CD4-positive, alpha-beta T cell treated with Interleukin-10 for 1 hour (primary cell): Measurements from ENCODE around the gene TPPP.
"Not testable (repeated sequence)": the region's sequence is repeated elsewhere in the genome, so short reads cannot be mapped to it uniquely, and the experiment has no call there.

Experiments
- DNase-seq: peaks from one replicate; pipeline ENCODE4 v3.0.0-alpha.2; 2020

Gene TPPP

DNA sequence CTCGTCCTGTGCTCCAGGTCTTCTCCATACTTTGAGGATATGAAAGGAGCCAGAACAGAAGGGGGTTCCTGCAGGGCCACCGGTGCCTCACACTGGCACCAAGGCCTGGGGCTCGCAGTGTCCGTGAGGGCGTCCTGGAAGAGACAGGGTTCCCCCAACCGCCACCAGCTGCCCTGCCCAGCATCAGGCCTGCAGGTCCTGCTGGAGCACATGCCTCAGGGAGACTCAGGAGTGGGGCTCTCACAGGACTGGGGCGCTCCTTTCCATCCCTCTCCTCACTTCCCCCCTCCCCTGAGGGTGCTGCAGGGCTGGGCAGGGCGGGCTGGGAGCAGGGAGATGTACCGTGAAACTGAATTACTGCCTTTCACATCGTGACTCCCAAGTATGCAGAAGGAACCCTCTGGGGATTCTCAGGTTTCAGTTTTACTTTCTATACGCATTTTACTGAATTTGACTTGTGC lies 49.3 kb downstream of the TPPP start:
- no peak for DNase-seq

DNA sequence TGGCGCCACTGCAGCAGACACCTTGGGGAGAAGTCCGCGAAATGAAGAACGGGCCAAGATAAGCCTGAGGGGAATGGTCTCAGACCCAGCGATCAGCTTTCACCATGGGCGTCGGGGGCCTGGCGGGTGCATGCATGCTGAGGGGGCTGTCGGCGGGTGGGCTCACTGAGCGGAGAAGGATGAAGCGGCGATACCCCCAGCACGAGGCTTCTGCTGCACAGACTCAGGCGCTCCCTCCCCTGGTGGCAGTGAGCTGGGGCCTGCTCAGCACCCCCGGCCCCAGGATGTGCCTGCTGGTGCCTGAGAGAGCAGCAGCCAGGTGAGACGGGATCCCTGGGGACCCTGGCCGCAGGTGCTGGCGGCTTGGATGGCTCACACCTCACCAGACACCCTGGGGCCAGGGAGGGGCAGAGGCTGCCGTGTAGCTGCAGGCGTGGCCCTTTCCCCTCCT lies 49.8 kb downstream of the TPPP start:
- no peak for DNase-seq

DNA sequence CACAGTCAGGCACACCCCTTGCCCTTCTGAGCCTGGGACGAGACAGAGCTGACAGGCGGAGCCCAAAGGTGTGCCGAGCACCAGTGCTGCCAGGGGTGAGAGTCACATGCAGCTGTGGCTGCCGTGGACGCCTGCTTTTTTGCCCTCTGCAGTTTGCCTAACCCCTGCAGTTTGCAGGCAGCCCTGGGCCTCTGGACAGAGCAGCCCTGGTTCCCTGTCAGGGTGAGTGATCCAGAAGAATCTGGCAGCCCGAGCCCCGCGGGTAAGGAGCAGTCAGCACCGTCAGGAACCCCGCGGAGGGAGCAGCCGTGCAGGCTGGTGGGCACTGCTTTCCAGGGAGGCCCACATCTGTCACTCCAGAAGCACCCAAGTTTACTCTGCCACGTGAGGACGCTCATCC lies 50.7 kb downstream of the TPPP start:
- no peak for DNase-seq

DNA sequence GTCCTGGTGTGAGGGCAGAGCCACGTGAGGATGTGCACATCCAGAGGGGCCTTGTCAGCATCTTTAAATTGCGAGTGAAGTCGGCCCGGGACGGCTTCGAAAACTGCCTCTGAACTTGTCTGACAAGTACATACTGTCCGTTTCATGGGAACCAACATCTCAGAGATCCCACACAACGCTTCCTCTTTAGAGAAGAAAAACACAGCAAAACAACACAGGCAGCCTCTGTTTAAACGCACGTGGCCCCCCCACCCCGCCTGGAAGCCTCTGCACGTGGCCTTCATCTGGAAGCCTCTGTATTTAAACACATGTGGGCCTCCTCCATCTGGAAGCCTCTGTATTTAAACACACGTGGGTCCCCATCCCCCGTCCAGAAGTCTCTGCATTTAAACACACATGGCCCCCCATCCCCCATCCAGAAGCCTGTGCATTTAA lies 51.8 kb downstream of the TPPP start:
- no peak for DNase-seq

DNA sequence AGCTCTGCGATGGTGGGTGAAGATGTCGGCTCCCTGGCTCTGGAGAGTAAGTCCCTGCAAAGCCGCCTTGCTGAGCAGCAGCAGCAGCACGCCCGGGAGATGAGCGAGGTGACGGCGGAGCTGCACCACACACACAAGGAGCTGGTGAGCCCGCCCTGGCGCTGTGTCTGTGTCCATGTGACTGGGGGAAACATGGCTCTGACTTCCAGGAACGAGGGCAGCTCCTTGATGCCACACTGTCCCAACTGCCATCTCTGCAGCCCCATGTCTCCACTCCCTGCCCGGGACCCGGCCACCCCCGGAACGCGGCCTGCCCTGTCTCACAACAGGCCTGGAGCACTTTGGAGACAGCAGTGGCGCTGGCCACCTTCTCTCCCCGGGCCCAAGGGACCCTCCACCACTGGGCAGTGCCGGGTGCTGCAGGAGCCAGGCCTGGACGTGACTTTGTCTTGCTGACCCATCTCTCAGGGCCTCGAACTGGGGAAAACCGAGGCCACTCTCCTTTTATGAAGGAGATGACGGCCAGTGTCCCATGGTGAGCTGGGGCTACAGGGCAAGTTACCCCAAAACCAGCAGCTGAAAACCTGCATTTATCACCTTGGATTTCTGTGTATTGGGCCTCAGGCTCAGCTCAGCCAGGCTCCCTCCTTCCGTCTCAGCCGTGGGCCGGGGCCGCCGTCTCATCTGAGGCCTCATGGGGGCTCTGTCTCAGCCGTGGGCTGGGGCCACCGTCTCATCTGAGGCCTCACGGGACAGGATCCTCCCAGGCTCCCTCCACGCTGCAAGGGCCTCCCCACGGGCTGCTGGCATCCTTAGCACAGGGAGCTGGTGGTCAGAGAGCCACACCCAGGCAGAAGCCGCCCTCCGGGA lies 52.5 kb downstream of the TPPP start:
- DNase-seq: no peak

DNA sequence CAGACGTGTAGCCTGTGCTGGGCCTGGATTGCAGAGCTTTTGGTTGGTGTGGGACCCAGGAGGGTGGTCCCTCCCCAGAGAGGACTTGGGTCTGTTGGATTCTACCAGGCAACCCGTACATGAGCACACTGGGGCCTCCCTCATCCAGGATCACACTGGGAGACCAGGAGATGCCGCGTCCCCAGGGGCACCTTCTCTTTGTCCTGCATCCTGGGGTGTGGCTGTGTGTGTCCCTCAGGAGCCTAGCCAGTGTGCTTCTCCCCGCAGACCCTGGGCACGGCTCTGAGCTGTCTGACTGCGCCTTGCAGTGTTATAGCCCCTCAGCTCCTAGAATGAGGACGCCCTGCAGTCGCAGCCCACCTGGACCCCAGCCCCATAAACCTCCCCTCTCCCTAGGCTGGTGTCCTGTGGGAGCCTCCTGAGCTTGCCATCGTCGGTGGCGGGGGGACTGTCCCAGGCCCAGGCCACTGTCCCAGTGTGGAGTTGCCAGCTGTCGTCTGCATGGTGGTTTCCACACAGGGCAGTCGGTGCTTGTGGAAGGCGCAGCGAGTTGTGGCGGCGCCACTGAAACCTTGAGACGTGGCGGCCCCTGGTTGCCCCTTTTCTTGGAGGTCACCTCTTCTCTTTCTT lies 53.5 kb downstream of the TPPP start:
- no peak for DNase-seq

DNA sequence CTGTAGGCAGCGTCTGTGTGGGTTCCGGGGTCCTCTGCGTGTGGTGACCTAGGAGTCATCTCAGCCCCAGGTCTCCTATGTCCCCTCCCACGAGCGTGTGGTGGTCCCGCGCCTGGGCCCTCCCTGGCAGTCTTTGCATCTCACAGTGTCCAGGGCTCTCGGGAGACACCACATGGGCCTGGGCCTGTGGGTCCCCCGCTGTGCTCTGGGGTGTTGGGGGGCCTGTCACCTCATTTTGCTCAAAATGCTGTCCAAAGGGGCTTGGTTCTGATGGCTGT lies 54.0 kb downstream of the TPPP start:
- no peak for DNase-seq

DNA sequence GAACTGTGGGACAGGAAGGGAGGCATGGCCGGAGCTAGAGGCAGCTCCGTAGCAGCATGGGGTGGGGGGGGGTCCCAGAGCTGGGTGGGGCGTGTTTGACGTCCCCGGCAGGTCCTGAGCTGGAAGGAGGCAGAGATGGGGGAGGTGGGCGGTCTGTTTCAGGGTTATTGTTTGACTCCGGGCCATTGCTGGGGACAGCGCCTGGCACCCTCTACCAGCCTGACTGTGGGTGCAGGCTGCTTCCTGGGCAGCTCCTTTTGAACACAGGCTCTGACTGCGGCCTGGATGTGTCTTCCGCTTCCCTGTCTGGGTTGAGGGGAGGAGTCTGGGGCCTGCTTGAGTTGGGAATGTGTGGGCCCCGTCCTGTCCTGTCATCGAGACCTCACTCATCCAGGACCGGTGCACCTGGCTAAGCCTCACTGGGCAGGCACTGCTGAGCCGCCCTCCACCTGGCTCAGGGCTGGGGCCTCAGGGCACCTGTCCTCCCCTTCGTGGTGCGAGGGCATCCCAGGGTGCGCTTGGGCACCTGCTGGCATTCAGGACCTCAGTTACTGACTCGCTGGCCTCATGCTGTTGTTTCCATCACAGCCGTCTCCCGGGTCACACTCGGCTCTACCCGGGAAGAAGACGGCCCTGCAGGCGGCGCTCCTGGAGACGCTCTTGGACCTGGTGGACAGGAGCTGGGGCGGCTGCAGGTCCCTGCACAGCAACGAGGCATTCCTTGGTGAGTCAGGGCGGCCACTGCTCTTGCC lies 54.5 kb downstream of the TPPP start:
- DNase-seq: no peak

DNA sequence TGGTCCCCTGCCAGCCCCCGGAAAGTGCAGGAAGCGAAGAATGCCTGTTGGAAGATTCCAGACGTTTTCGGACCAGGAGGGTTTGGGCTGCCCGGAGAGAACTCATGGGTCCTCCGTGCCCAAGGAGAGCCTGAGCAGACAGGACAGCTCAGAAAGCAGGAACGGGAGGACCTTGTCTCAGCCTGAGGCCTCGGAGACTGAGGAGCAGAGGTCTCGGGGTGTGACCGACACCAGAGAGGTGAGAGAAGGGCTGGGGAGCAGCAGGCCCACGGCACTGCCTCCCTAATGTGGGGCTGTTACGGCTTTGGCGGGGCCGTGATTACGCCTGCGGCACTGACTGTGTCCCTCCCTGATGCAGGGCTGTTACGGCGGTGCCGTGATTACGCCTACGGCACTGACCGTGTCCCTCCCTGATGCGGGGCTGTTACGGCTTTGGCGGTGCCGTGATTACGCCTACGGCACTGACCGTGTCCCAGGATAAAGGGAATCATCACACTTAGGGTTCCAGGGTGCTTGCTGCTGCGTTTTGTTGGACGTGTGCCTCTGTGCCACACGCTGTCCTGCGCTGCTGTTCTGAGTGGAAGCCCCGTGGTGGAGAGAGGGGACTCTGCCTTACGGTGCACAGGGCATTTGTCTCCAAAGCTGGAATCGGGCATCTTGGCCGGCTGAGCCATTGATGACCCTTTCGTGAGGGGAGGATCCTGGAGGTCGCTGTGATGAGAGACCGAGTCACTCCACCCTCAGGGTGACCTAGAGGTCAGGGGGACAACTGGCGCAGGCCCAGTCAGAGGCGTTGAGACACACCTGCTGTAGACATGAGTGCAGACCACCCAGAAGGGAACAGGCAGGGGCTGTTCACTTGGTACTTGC lies 55.3 kb downstream of the TPPP start:
- DNase-seq: no peak

DNA sequence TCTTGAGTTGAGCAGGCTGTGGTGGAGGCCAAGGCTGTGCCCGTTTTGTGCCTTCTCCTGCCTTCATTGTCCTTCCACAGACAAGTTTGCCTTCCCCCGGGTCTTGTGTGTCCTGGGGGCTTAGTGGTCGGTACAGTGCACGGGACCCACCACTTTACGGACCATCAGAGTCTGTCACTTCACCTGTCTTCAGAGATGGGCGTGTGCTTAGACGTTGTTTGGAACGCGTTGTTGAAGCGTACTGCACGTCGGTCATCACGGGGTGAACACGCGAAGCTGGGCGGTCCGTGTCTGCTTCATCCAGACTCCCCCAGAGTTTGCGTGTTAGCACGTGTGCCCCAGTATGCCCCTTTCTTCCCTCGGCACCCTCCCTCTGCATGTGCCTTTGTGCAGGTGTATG lies 56.2 kb downstream of the TPPP start:
- DNase-seq: no peak

DNA sequence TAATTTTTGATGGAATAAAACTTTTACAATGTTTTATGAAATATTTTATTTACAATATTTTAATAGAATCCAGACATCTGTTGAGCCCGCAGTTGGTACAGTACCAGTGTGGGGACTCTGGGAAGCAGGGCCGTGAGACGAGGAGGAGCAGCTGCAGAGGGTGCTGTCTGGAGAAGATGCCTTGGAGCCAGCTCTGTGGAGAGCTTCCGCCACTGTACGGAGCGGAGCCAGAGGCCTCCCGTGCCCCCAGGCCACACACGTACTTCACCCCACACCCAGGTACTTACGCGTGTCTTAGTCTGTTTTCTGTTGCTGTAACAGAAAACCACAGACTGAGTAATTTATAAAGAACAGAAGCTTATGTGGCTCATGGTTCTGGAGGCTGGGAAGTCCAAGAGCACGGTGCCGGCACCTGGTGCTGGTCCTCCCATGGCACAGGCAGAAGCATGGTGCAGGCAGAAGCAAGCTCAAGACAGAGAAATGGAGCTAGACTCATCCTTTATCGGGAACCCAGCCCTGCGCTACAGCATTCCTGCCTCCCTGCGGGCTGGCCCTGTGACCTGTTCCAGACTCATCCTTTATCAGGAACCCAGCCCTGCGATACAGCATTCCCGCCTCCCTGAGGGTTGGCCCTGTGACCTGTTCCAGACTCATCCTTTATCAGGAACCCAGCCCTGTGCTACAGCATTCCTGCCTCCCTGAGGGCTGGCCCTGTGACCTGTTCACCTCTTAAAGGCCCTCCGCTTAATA lies 57.7 kb downstream of the TPPP start:
- DNase-seq: no peak

DNA sequence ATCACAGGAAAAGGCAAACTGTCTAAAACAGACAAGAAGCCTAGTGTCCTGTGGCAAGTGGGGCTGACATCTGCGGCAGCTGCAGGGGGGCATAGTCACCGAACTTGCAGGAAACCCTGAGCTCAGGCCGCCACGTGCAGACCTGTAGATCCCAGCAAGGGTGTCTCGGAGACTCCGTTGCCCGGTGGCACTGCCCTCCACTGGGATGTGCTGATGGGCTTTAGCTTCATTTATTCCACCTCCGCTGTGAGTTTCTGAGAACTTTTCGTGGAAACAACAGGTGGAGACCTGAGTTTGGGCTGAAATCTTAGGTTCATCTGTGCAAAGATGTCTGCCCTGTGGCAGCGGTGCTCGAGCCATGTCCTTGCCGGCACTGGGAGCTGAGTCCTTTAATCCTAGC lies 59.0 kb downstream of the TPPP start:
- DNase-seq: no peak

DNA sequence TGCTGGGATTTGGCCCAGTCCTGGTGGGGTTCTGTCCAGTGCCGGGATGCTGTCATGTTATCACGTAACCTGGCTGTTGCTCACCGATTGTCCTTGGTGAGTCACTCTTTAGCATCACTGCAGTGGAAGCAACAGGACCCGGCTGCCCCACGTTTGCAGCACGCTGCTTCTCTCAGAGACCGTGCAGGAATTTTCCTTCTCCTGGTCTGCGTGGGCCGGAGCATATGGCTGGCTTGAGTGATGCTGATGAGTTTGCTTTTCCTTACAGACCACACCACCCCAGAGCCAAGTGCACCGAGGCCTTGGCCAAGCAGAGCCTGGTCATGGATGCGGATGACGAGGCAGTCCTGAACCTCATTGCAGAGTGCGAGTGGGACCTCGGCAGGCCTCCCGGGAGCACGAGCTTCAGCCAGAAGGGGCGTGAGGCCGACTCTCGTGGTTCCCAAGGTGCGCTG lies 59.6 kb downstream of the TPPP start:
- DNase-seq: no peak

DNA sequence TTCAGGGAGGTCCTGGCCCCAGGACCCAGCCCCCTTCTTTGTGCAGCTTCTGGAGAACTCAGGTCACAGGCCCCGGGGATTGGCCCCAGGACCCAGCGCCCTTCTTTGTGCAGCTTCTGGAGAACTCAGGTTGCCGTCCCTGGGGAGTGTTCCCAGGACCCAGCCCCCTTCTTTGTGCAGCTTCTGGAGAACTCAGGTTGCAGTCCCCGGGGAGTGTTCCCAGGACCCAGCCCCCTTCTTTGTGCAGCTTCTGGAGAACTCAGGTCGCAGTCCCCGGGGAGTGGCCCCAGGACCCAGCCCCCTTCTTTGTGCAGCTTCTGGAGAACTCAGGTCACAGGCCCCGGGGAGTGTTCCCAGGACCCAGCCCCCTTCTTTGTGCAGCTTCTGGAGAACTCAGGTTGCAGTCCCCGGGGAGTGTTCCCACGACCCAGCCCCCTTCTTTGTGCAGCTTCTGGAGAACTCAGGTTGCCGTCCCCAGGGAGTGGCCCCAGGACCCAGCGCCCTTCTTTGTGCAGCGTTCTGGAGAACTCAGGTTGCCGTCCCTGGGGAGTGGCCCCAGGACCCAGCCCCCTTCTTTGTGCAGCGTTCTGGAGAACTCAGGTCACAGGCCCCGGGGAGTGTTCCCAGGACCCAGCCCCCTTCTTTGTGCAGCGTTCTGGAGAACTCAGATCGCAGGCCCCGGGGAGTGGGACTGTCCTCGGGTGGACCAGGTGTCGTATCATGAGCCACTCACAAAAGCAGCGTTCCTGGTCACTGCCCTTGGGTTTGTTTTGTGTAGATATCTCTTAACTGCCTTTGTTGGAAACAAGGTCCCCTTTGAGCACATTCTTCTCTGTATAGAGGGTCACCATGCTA lies 64.6 kb downstream of the TPPP start:
- DNase-seq: not testable (repeated sequence)

DNA sequence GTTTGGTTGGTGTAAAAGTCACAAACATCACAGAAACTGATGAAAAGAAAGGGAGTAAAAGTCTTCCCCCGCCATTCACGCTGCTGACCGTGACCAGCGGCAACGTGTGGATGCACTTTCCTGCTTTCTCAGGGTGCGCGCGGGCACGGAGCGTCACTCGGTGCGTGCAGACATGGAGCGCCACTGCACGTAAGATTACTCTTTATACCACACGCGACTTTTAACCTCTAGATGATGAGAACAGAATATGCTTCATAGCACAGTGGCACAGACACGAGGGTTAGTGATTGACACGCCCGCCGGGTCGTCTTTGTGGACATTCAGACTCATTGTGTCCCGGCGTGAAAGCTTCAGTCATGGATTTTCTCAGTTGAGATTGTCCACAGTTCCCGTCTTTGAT lies 65.3 kb downstream of the TPPP start:
- no peak for DNase-seq

DNA sequence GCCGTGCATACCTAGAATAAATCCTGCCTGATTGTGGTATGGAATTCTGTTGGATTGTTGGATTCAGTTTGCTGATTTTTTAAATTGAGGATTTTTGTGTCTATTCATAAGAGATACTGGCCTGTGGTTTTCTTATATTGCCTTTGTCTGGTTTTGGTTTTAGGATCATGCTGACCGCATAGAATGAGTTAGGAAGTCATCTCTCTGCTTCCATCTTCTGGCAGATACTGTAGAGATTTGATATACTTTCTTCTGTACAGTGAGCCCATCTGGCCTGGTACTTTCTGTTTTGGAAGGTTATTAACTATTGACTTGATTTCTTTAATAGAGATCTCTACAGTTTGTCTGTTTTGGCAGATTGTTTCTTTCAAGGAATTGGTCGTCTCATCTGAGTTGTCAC lies 66.3 kb downstream of the TPPP start:
- DNase-seq: no peak

DNA sequence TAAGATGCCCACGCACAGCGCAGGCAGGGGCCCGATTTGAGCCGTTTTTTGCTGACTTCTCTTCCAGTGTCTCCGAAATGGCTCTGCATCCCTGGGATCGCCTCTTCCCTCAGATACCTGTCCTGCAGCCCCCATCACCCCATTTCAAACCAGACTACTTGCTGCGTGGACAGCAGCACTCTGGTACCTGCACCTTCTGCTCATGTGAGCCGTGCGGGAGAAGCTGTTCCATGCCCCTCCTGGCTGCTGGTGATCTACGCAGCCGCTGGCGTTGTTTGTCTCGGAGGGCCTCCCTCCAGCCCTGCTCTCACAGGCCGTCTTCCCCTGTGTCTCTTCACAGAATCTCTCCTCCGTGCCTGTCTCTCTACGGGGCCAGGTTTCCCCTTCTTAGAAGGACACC lies 67.6 kb downstream of the TPPP start:
- DNase-seq: no peak

DNA sequence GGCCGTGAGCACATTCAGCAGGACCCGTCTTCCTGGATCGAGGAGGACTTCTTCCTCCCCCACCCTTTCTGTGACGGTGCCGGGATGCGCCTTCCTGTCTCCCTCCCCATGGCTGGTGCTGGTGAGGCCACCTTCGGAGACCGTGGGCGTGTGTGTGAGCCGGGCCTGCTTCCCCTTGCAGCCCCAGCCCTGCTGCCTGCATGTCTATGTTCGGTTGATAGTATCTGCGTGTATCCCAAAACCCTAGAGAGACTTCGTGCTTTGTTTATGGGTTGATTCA lies 68.3 kb downstream of the TPPP start:
- DNase-seq: no peak

DNA sequence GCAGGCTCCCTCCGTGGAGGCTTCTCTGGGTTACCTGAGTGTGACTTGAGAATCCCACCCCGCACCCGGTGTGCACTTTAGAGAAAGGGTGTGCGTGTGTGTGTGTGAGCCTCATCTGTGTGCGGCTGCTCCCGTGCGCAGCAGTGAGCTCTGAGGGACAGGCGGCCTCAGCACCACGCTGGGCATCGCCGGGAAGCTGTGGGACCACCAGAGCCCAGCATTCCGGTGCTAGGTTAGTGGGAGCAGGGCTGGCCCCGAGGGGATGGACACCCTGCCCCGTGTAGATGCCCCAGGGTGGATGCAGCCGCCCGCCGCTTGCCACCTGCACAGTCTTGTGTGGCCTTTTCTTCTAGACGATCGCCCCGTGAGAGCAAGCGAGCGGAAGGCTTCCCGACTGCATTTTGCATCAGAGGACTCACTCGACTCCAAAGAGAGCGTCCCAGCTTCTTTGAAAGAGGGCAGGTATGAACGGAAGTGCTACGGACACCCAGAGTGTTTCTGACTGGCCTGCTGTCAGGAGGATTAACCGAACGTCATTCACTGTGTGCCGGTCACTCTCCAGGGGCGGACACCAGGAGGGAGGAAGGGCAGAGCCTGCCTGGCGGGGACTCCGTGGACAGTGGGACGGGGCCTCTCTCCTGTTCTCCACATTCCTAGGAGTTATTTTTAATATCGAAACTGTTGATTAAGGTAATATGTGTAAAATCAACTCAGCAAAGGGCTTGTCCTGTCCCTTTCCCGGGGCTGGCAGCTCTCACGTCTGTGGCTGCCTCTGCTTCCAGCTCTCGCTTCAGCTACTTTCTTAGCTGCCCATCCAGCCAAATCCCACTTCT lies 68.8 kb downstream of the TPPP start:
- DNase-seq: no peak

DNA sequence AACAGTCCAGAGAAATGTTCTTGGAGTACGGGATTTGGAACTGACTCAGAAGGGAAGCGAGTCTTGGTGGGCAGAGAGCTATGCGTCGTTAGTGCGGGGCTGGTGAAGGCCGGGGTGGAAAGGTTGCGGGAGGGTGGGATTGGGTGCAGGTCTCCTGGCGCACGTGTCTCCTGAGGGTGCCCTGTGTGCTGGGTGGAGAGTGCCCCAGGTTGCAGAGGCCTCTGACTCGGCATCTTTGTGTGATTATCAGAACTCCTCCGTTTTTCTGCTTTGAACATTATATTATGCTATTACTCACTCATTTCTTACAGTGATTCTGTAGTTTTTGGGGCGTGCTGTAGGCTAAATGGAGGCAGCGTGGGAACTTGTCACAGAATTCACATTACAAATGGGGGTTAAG lies 69.6 kb downstream of the TPPP start:
- no peak for DNase-seq
